Colonic mucosa (tissue), 4 donors: ENCODE results near the gene SSH3. TPM values are rescaled to one million over a fixed set of nuclear protein-coding genes. Genes with fewer than 3 reads are reported as not detected.

Experiments used
- DNase-seq: peaks from one replicate; pipeline ENCODE4 v3.0.0-alpha.2; 2020
- H3K27ac ChIP-seq: fragments of 200-600 bp; one replicate; pipeline ENCODE4 v1.8.0; 2021
- H3K27me3 ChIP-seq: fragments of 200-600 bp; one replicate; pipeline ENCODE4 v1.8.0; 2021
- H3K36me3 ChIP-seq: fragments of 200-600 bp; one replicate; pipeline ENCODE4 v1.8.0; 2021
- H3K4me1 ChIP-seq: fragments of 200-600 bp; one replicate; pipeline ENCODE4 v1.8.0; 2021; ENCODE audit warnings: mild to moderate bottlenecking
- H3K4me3 ChIP-seq: fragments of 200-600 bp; one replicate; pipeline ENCODE4 v1.8.0; 2021
- H3K9ac ChIP-seq, 2 donors: one replicate each; pipeline ENCODE4 v1.7.0; 2013; ENCODE audit warnings: control low read depth in 2 of 2, low read depth in 2 of 2, low read length in 2 of 2
- H3K9me3 ChIP-seq: fragments of 200-600 bp; one replicate; pipeline ENCODE4 v1.8.0; 2021
- CTCF ChIP-seq: fragments of 200-600 bp; IDR thresholded peaks from one replicate; pipeline ENCODE4 v1.8.0; 2022; ENCODE audit warnings: antibody characterized with exemption, mild to moderate bottlenecking
- intact Hi-C: fragments of 100-400 bp; cut with DNase I; formaldehyde crosslinking; loops from one replicate; pipeline ENCODE4 v1.14.1; 2022
- total RNA-seq, 2 donors: library from RNA; stranded (reverse); fragmentation: NEBNext Ultra II Directional in 1 of 2; extraction: Animal tissue kit (Norgen Biotek cat#: 25700) in 1 of 2; gene quantifications; one replicate each; pipeline ENCODE4 v1.2.1, GENCODE V29; 2021
- donor health status: healthy.
- donor health status: DM: no; HTN: no; CAD: no.
- donor health status: DM: no; HTN: no; CAD: no.

The SSH3 gene
- total RNA-seq, 2 donors from 2014 or later: 69.7 to 81.7 TPM

DNA sequence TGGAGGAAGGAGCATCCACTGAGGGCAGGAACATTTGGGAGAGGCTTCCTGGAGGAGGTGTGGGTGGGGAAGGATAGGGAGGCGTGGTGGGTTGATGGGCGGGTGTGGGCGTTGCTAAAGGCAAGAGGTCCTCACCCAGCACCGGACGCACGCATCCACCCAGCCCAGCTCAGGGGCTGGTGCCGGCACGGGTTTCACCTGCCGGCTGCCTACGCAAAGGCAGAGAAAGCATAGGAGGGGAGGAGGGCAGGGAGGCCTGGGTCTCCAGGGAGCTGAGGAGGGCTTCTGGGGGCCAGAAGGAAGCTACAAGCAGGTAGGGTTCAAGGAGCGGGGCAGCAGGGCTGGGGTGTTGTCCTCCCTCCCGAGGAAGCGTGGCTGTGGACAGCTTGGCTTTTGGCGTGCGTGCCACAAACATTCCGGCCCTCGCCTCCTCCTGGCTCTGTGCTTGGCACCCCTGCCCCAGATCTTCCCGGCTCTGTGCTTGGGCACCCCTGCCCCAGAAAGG lies 7.8 kb downstream of the SSH3 start:
- Histone ChIP-seq H3K9me3 (no peaks in the 10 kb centered on the region), H3K4me1 (no peaks in the 10 kb centered on the region), H3K36me3 (peaks cover 6% of the 10 kb centered on the region), H3K4me3 (no peak overlapping the region), H3K27me3 (no peaks in the 10 kb centered on the region), H3K27ac (peak overlapping the region; percentile 66), H3K9ac (peak overlapping the region in 1 of 2 donors; percentile 58)
- DNase-seq: no peak
- no peak for TF ChIP-seq CTCF
- intact Hi-C loops: loop anchor here (10.0 kb wide), 1 partner anchor 226 kb away; no protein-coding TSS in a partner anchor

DNA sequence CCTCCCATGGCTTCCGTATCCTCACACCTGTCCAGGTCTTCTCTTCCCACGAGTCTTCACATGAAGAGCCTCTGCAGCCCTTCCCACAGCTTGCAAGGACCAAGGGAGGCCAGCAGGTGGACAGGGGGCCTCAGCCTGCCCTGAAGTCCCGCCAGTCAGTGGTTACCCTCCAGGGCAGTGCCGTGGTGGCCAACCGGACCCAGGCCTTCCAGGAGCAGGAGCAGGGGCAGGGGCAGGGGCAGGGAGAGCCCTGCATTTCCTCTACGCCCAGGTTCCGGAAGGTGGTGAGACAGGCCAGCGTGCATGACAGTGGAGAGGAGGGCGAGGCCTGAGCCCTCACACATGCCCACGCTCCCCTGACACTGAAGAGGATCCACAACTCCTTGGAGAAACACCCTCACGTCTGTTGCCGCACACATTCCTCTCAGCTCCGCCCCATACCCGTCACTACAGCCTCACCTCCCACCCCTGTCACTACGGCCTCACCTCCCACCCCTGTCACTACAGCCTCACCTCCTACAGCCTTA lies 8.3 kb downstream of the SSH3 start:
- H3K4me3 ChIP-seq: no peak overlapping the region
- no peak for DNase-seq
- peaks cover 6% of the 10 kb centered on the region for H3K36me3 ChIP-seq
- peak overlapping the region; percentile 66 for H3K27ac ChIP-seq
- TF ChIP-seq CTCF: no peak
- intact Hi-C loops: loop anchor here (10.0 kb wide), 1 partner anchor 227 kb away; no protein-coding TSS in a partner anchor
- H3K4me1 ChIP-seq: no peaks in the 10 kb centered on the region
- H3K9me3 ChIP-seq: no peaks in the 10 kb centered on the region
- H3K27me3 ChIP-seq: no peaks in the 10 kb centered on the region
- peak overlapping the region in 1 of 2 donors; percentile 58 for H3K9ac ChIP-seq

- H3K9ac ChIP-seq: peak overlapping the region in 1 of 2 donors; percentile 58
- H3K4me1 ChIP-seq: no peaks in the 10 kb centered on the region
- DNase-seq: peak; percentile 93
- no peaks in the 10 kb centered on the region for H3K9me3 ChIP-seq
- H3K4me3 ChIP-seq: no peak overlapping the region
- peaks cover 6% of the 10 kb centered on the region for H3K36me3 ChIP-seq
- no peak for TF ChIP-seq CTCF
- intact Hi-C loops: loop anchor here (10.0 kb wide), 1 partner anchor 228 kb away; no protein-coding TSS in a partner anchor
- H3K27me3 ChIP-seq: no peaks in the 10 kb centered on the region
- peak overlapping the region; percentile 66 for H3K27ac ChIP-seq
Observed at GRCh38 chr11:67312187-67313021, 9.1 kb downstream of the SSH3 start.

DNA sequence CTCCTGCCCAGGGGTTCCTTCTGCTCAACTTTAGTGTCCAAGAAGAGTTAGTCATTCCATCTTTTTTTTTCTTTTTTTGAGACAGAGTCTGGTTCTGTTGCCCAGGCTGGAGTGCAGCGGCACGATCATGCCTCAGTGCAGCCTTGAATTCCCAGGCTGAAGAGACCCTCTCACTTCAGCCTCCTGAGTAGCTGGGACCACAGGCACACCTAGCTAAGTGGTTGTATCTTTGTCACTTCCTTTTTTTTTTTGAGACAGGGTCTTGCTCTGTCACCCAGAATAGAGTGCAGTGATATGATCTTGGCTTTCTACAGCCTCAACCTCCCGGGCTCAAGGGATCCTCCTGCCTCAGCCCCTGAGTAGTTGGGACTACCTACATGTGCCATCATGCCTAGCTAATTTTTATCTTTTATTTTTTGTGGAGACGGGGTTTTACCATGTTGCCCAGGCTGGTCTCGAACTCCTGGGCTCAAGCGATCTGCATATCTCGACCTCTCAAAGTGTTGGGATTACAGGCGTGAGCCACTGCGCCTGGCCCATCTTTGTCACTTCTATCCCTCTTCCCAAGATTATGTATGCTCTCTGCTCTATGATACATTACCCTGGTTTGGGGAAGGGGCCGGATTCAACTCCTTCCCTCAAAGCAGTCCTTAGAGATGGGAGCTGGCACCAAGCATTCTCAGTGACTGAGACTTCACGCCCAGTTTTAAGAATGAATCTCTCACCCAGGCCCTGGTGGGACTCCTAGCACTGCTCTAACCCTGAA lies 10.0 kb downstream of the SSH3 start:
- Histone ChIP-seq H3K27me3 (no peaks in the 10 kb centered on the region), H3K9me3 (no peaks in the 10 kb centered on the region), H3K36me3 (peaks cover 6% of the 10 kb centered on the region), H3K4me1 (no peaks in the 10 kb centered on the region), H3K4me3 (no peak overlapping the region), H3K27ac (peak overlapping the region; percentile 66), H3K9ac (peak overlapping the region; percentile 28 to 58)
- intact Hi-C loops: loop anchor here (10.0 kb wide), 1 partner anchor 229 kb away; no protein-coding TSS in a partner anchor
- TF ChIP-seq CTCF: no peak
- no peak for DNase-seq

GRCh38 chr11:67314218-67314617 lies 10.9 kb downstream of the SSH3 start:
- Histone ChIP-seq H3K9me3 (no peaks in the 10 kb centered on the region), H3K9ac (no peak overlapping the region), H3K4me3 (no peak overlapping the region), H3K27me3 (no peaks in the 10 kb centered on the region), H3K4me1 (no peaks in the 10 kb centered on the region), H3K27ac (no peak overlapping the region), H3K36me3 (peaks cover 6% of the 10 kb centered on the region)
- TF ChIP-seq CTCF: no peak
- intact Hi-C loops: loop anchor here (10.0 kb wide), 1 partner anchor 229 kb away; no protein-coding TSS in a partner anchor
- no peak for DNase-seq
